NCI-H128 (cell line): ENCODE results near the gene RERE.
"Not testable (repeated sequence)": the region's sequence is repeated elsewhere in the genome, so short reads cannot be mapped to it uniquely, and the experiment has no call there.

Experiments used
- DNase-seq: peaks from one replicate; lab custom pipeline; 2025; ENCODE audit not compliant: unreplicated experiment; lab: John Stamatoyannopoulos, UW

RERE gene

GRCh38 chr1:8524627-8525157 lies 292.7 kb downstream of the RERE start:
- no peak for DNase-seq

GRCh38 chr1:8523666-8524206 lies 293.7 kb downstream of the RERE start:
- no peak for DNase-seq

GRCh38 chr1:8520483-8520966 lies 296.9 kb downstream of the RERE start:
- DNase-seq: no peak

- DNase-seq: no peak
Measured at GRCh38 chr1:8519167-8519566, 298.3 kb downstream of the RERE start.

GRCh38 chr1:8518490-8518801 lies 299.0 kb downstream of the RERE start:
- no peak for DNase-seq

- DNase-seq: no peak
Measured at GRCh38 chr1:8517661-8518489, 299.6 kb downstream of the RERE start.

- no peak for DNase-seq
Measured at GRCh38 chr1:8516793-8517556, 300.5 kb downstream of the RERE start.

GRCh38 chr1:8516278-8516777 lies 301.1 kb downstream of the RERE start:
- DNase-seq: no peak

- DNase-seq: no peak
Measured at GRCh38 chr1:8512504-8512903, 304.9 kb downstream of the RERE start.

GRCh38 chr1:8510041-8510823 lies 307.2 kb downstream of the RERE start:
- DNase-seq: no peak

GRCh38 chr1:8509579-8509978 lies 307.9 kb downstream of the RERE start:
- no peak for DNase-seq

GRCh38 chr1:8506995-8507615 lies 310.3 kb downstream of the RERE start:
- no peak for DNase-seq

- no peak for DNase-seq
Measured at GRCh38 chr1:8506456-8506855, 311.0 kb downstream of the RERE start.

- DNase-seq: no peak
Measured at GRCh38 chr1:8503842-8504241, 313.6 kb downstream of the RERE start.

GRCh38 chr1:8502949-8503348 lies 314.5 kb downstream of the RERE start:
- DNase-seq: not testable (repeated sequence)

- no peak for DNase-seq
Measured at GRCh38 chr1:8497210-8497819, 320.1 kb downstream of the RERE start.

- DNase-seq: no peak
Measured at GRCh38 chr1:8496473-8496872, 321.0 kb downstream of the RERE start.

- DNase-seq: no peak
Measured at GRCh38 chr1:8495928-8496401, 321.5 kb downstream of the RERE start.

GRCh38 chr1:8494681-8495080 lies 322.8 kb downstream of the RERE start:
- no peak for DNase-seq
